HG02623 (cell line): Measurements from ENCODE around the gene CCDC14.
A peak's percentile ranks its signal among the peaks of the same experiment; 100 is the strongest.
"Not testable (repeated sequence)": the region's sequence is repeated elsewhere in the genome, so short reads cannot be mapped to it uniquely, and the experiment has no call there.

ENCODE experiments used
- ATAC-seq: cut with Tn5 transposase; IDR thresholded peaks from one replicate; pipeline ENCODE4 v1.9.1; 2021; ENCODE audit warnings: moderate library complexity; ENCODE audit not compliant: unreplicated experiment

CCDC14 gene

GRCh38 chr3:123967260-123967659, 6.2 kb upstream of the CCDC14 start:
- ATAC-seq = not testable (repeated sequence)

DNA sequence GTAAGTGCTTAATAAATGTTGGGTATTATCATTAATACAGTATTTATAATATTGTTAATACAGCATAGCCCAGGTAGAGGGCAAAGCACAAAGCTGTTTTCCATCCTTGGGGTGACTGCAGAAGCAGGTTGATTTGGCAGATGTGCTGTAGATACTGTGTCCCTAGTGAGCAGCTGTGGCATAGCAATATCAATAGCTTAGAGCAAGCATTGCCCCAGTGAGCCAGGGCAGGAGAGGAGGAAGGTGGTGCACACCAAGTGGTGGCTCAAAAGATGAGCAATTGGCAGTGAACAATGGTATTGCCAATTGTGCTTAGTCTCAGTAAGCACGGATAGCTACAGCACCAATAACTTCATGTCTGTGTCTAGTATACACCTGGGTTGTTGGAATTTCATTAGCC, 5.8 kb upstream of the CCDC14 start:
- ATAC-seq = not testable (repeated sequence)

DNA sequence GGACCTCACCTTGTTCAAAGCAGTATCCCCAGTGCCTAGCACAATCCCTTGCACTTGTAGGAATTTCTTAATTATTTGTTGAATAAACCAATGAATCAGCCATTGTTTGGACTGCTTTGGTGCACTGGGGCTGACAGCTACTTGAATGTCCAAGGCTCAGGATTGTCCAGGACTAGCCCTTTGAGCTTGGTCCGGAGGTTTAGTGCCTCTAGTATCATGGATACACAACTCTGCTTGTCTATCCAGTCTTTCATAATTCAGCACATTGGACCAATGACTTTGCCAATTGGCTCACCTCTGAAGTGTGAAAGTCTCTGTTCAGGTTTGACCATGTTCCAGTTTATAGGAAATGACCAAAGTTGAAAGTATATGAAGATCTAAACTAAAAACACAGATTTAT, 3.8 kb upstream of the CCDC14 start:
- not testable (repeated sequence) for ATAC-seq

DNA sequence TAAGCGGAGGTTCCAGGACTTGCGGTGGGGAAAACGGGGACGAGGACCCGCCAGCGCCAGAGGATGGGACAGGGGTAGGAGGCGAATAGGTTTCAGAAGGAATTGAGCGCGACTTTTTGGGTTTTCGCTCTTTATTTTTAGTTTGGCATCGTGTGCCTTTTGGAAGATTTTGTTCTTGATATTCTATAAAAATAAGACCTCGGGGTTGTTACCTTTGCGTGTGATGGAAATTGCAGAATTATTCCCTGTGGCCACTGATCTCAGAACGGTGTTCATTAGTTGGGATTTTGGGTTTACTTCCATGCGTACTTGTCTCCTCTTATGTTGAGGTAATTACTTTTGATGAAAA, 453 bp upstream of the CCDC14 start:
- no peak for ATAC-seq

GRCh38 chr3:123953735-123954134, 7.3 kb downstream of the CCDC14 start:
- ATAC-seq = peak; percentile 80

- no peak for ATAC-seq
Observed at GRCh38 chr3:123952844-123953520, 8.0 kb downstream of the CCDC14 start.

DNA sequence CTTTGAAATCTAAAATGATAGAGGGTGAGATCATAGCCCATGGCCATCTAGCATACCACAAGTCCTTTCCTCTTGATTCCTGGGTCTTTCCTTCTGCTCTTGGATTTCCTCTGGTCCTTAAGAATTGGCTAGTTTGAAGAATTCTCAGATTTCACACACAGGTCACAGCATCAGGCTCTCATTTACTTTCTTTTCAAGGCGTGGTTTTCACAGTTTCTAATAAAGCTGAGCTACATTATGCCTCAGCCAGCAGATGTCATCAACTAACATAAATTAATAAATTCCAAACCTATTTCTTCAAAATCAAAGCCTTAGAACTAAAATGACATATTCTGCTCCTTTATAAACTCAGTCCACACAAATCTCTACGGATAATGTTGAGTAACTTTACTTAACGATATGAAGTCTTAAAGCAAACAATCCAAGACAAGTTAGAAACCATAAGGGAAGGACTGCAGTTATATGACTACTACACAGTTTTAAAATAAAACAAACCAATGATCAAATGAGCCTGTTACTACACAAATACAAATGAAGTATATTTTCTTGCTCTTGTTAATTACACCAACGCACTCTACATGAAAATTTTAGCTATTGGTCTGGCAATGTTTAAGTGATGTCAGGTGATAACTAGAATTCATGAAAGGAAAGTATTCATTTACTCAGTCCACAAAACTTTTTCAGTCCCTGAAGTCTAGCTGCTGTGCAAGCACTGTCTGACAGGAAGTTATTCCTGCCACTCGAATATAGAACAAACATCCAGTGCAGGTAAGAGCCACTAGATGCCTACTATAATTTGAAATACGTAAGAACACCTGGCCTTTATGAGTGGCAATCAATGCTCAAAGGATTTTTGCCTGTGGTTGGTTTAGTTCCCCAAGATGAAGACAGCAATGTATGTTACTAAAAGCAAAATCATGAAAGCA, 9.2 kb downstream of the CCDC14 start:
- no peak for ATAC-seq

DNA sequence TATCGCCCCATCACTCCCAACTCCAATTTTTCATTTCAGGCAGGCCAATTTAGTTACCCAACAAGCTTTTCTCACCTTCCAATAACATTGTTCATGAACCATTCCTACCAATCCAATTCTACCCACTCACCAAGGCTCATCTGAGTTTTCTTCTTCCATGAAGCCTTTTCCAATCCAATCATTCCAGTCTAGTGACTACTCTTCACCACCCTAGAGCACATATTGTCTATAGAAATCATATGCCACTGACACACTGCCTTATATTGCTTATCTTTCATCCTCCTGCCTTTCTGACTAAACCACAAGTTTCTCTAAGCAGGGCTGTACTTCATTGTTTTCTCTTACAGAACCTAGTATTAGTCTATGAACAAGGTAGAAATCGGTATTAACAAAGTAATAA, 11.4 kb downstream of the CCDC14 start:
- ATAC-seq = no peak

- ATAC-seq = no peak
Observed at GRCh38 chr3:123948449-123948848, 12.6 kb downstream of the CCDC14 start.

- no peak for ATAC-seq
Observed at GRCh38 chr3:123947482-123947881, 13.5 kb downstream of the CCDC14 start.

- no peak for ATAC-seq
Observed at GRCh38 chr3:123941542-123941941, 19.5 kb downstream of the CCDC14 start.

DNA sequence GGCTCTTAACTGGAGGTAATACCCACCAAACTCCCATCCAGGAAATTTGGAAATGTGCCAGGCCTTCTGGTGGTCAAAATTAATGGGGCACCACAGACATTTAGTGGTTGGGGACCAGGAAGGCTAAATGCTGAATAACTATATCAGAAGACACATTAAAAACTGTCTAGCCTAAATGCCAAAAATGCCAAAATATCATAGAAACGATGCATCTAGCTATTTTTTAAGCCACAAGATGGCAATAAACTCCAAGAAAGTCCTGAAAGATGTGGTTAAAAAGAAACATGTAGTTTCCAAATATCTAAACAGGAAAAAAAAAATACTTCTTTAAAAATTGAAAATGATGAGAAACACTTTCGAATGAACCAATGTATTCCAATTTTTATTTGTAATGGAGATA, 19.9 kb downstream of the CCDC14 start:
- no peak for ATAC-seq

DNA sequence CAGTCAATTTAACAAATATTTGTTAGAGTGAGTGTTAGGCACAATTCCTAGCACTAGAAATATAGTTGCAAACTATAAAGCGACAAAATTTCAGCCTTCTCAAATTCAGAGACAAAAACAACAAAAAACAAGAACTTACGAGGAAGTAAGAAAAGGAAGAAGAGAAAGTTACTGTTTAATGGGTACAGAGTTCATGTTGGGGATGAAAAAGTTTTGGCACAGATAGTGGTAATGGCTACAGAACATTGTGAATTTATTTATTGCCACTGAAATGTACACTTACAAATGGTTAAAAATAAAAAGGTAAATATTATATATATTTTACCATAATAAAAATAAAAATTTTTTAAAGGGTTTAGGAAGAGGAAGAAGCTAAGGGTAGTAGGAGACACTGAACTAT, 21.3 kb downstream of the CCDC14 start:
- ATAC-seq = no peak

GRCh38 chr3:123936400-123936799, 24.6 kb downstream of the CCDC14 start:
- no peak for ATAC-seq

DNA sequence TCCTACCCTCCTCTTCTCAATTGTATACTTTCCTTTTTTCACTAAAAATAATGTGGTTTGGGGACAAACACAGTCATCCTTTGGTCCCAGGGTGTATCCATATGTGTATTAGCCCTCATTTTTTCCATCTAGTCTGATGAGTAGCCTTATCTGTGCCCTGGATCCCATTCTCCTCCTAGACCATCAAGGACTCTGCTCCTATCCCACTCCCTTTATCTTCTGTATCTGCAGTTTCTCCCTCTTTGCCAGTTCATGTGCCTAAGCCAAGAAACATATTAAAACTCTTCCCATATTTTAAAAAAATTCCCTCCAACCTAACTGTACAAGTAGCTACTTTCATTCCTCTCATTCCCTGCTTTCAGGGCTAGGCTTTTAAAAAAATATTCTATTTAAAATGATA, 25.2 kb downstream of the CCDC14 start:
- ATAC-seq = no peak

- ATAC-seq = no peak
Observed at GRCh38 chr3:123934250-123934649, 26.8 kb downstream of the CCDC14 start.

GRCh38 chr3:123930445-123930844, 30.6 kb downstream of the CCDC14 start:
- no peak for ATAC-seq

- ATAC-seq = no peak
Observed at GRCh38 chr3:123929325-123929724, 31.7 kb downstream of the CCDC14 start.

GRCh38 chr3:123926396-123926795, 34.6 kb downstream of the CCDC14 start:
- ATAC-seq = no peak

DNA sequence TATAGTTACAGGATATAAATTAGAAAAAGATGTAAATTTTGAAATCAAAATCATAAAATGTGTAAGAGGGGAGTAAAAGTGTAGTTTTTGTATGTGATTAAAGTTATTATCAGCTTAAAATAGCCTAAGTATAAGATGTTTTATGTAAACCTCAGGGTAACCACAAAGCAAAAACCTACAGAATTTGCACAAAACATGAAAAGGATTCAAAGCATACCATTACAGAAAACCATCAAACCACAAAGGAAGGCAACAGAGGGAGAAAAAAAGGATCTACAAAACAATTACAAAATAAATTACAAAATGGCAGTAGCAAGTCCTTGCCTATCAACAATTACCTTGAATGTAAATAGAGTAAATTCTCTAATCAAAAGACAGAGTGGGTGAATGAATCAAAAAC, 40.2 kb downstream of the CCDC14 start:
- no peak for ATAC-seq

DNA sequence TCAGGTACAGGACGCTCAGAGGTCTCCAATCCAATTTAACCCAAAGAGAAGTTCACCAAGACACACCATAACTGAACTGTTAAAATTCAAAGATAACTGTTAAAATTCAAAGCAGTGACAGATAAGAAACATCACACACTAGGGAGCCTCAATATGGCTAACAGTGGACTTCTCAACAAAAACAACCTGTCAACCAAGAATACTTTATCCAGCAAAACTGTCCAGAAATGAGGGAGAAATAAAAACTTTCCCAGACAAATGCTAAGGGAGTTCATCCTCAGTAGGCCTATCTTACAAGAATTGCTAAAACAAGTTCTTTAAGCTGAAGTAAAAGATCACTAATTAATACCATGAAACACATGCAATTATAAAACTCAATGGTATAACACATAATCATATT, 40.6 kb downstream of the CCDC14 start:
- no peak for ATAC-seq

- no peak for ATAC-seq
Observed at GRCh38 chr3:123919353-123919752, 41.7 kb downstream of the CCDC14 start.
